ENCODE data around the gene PLSCR3. TPM values are rescaled to one million over a fixed set of nuclear protein-coding genes. Genes with fewer than 3 reads are reported as not detected.

The PLSCR3 gene
- total and polyA plus RNA-seq, 2 experiments from 2014 or later: 30.0 to 34.3 TPM

Other genes starting within 250 kb of the PLSCR3 start
Only the 30 nearest of the 38 such genes appear.
- gene ACADVL, start 174.6 kb downstream of the PLSCR3 start, total RNA-seq (2014; rRNA removed; shearing (Covaris generic)): 108 and 152 TPM in 2 replicates
- 139 and 156 TPM in 2 replicates for gene ACADVL, start 174.6 kb downstream of the PLSCR3 start, polyA plus RNA-seq (2016; fragmentation: Nextera tagmentation; extraction: Ambion mirVana)
- 53.9 and 80.6 TPM in 2 replicates for gene DVL2, start 160.0 kb downstream of the PLSCR3 start, total RNA-seq (2014; rRNA removed; shearing (Covaris generic))
- gene DVL2, start 160.0 kb downstream of the PLSCR3 start, polyA plus RNA-seq (2016; fragmentation: Nextera tagmentation; extraction: Ambion mirVana): 17.6 and 19.7 TPM in 2 replicates
- 33.2 and 51.0 TPM in 2 replicates for gene PHF23, start 155.1 kb downstream of the PLSCR3 start, total RNA-seq (2014; rRNA removed; shearing (Covaris generic))
- gene PHF23, start 155.1 kb downstream of the PLSCR3 start, polyA plus RNA-seq (2016; fragmentation: Nextera tagmentation; extraction: Ambion mirVana): 35.4 and 36.6 TPM in 2 replicates
- 88.8 and 128 TPM in 2 replicates for gene GABARAP, start 152.1 kb downstream of the PLSCR3 start, total RNA-seq (2014; rRNA removed; shearing (Covaris generic))
- 497 and 520 TPM in 2 replicates for gene GABARAP, start 152.1 kb downstream of the PLSCR3 start, polyA plus RNA-seq (2016; fragmentation: Nextera tagmentation; extraction: Ambion mirVana)
- gene CTDNEP1, start 142.8 kb downstream of the PLSCR3 start, total RNA-seq (2014; rRNA removed; shearing (Covaris generic)): 93.4 and 109 TPM in 2 replicates
- 48.1 and 55.2 TPM in 2 replicates for gene CTDNEP1, start 142.8 kb downstream of the PLSCR3 start, polyA plus RNA-seq (2016; fragmentation: Nextera tagmentation; extraction: Ambion mirVana)
- gene ELP5, start 142.3 kb downstream of the PLSCR3 start, total RNA-seq (2014; rRNA removed; shearing (Covaris generic)): 23.2 and 41.4 TPM in 2 replicates
- 38.3 and 40.9 TPM in 2 replicates for gene ELP5, start 142.3 kb downstream of the PLSCR3 start, polyA plus RNA-seq (2016; fragmentation: Nextera tagmentation; extraction: Ambion mirVana)
- gene CLDN7, start 132.0 kb downstream of the PLSCR3 start, total RNA-seq (2014; rRNA removed; shearing (Covaris generic)): 111 and 117 TPM in 2 replicates
- 46.1 and 50.7 TPM in 2 replicates for gene CLDN7, start 132.0 kb downstream of the PLSCR3 start, polyA plus RNA-seq (2016; fragmentation: Nextera tagmentation; extraction: Ambion mirVana)
- 10.2 and 13.6 TPM in 2 replicates for gene SLC2A4, start 112.8 kb downstream of the PLSCR3 start, total RNA-seq (2014; rRNA removed; shearing (Covaris generic))
- 6.3 and 6.9 TPM in 2 replicates for gene SLC2A4, start 112.8 kb downstream of the PLSCR3 start, polyA plus RNA-seq (2016; fragmentation: Nextera tagmentation; extraction: Ambion mirVana)
- gene YBX2, start 99.9 kb downstream of the PLSCR3 start, total RNA-seq (2014; rRNA removed; shearing (Covaris generic)): 20.6 and 36.5 TPM in 2 replicates
- gene YBX2, start 99.9 kb downstream of the PLSCR3 start, polyA plus RNA-seq (2016; fragmentation: Nextera tagmentation; extraction: Ambion mirVana): 22.1 and 22.5 TPM in 2 replicates
- gene EIF5A, start 86.9 kb downstream of the PLSCR3 start, total RNA-seq (2014; rRNA removed; shearing (Covaris generic)): 791 and 833 TPM in 2 replicates
- 1,562 and 1,621 TPM in 2 replicates for gene EIF5A, start 86.9 kb downstream of the PLSCR3 start, polyA plus RNA-seq (2016; fragmentation: Nextera tagmentation; extraction: Ambion mirVana)
- gene GPS2, start 79.2 kb downstream of the PLSCR3 start, total RNA-seq (2014; rRNA removed; shearing (Covaris generic)): 64.8 and 83.4 TPM in 2 replicates
- 117 and 122 TPM in 2 replicates for gene GPS2, start 79.2 kb downstream of the PLSCR3 start, polyA plus RNA-seq (2016; fragmentation: Nextera tagmentation; extraction: Ambion mirVana)
- 36.8 and 42.3 TPM in 2 replicates for gene NEURL4, start 65.2 kb downstream of the PLSCR3 start, total RNA-seq (2014; rRNA removed; shearing (Covaris generic))
- 6.3 and 6.7 TPM in 2 replicates for gene NEURL4, start 65.2 kb downstream of the PLSCR3 start, polyA plus RNA-seq (2016; fragmentation: Nextera tagmentation; extraction: Ambion mirVana)
- gene ACAP1, start 58.0 kb downstream of the PLSCR3 start, total RNA-seq (2014; rRNA removed; shearing (Covaris generic)): 30.7 and 35.8 TPM in 2 replicates
- 40.1 and 43.9 TPM in 2 replicates for gene ACAP1, start 58.0 kb downstream of the PLSCR3 start, polyA plus RNA-seq (2016; fragmentation: Nextera tagmentation; extraction: Ambion mirVana)
- 7.7 and 8.8 TPM in 2 replicates for gene KCTD11, start 42.4 kb downstream of the PLSCR3 start, total RNA-seq (2014; rRNA removed; shearing (Covaris generic))
- 2.2 and 2.3 TPM in 2 replicates for gene KCTD11, start 42.4 kb downstream of the PLSCR3 start, polyA plus RNA-seq (2016; fragmentation: Nextera tagmentation; extraction: Ambion mirVana)
- not detected in 2 replicates for gene TMEM95, start 39.4 kb downstream of the PLSCR3 start, total RNA-seq (2014; rRNA removed; shearing (Covaris generic))
- not detected in 2 replicates for gene TMEM95, start 39.4 kb downstream of the PLSCR3 start, polyA plus RNA-seq (2016; fragmentation: Nextera tagmentation; extraction: Ambion mirVana)
- 8.9 and 15.0 TPM in 2 replicates for gene TNK1, start 13.4 kb downstream of the PLSCR3 start, total RNA-seq (2014; rRNA removed; shearing (Covaris generic))
- 6.1 TPM in 2 replicates for gene TNK1, start 13.4 kb downstream of the PLSCR3 start, polyA plus RNA-seq (2016; fragmentation: Nextera tagmentation; extraction: Ambion mirVana)
- gene TMEM256, start 9.6 kb upstream of the PLSCR3 start, total RNA-seq (2014; rRNA removed; shearing (Covaris generic)): 127 and 138 TPM in 2 replicates
- 197 and 227 TPM in 2 replicates for gene TMEM256, start 9.6 kb upstream of the PLSCR3 start, polyA plus RNA-seq (2016; fragmentation: Nextera tagmentation; extraction: Ambion mirVana)
- 26.8 and 38.7 TPM in 2 replicates for gene NLGN2, start 13.3 kb upstream of the PLSCR3 start, total RNA-seq (2014; rRNA removed; shearing (Covaris generic))
- gene NLGN2, start 13.3 kb upstream of the PLSCR3 start, polyA plus RNA-seq (2016; fragmentation: Nextera tagmentation; extraction: Ambion mirVana): 14.4 TPM in 2 replicates
- gene SPEM1, start 25.8 kb upstream of the PLSCR3 start, total RNA-seq (2014; rRNA removed; shearing (Covaris generic)): not detected in 2 replicates
- not detected in 2 replicates for gene SPEM1, start 25.8 kb upstream of the PLSCR3 start, polyA plus RNA-seq (2016; fragmentation: Nextera tagmentation; extraction: Ambion mirVana)
- not detected in 2 replicates for gene SPEM2, start 31.1 kb upstream of the PLSCR3 start, total RNA-seq (2014; rRNA removed; shearing (Covaris generic))
- not detected in 2 replicates for gene SPEM2, start 31.1 kb upstream of the PLSCR3 start, polyA plus RNA-seq (2016; fragmentation: Nextera tagmentation; extraction: Ambion mirVana)
- gene SPEM3, start 34.3 kb upstream of the PLSCR3 start, total RNA-seq (2014; rRNA removed; shearing (Covaris generic)): not detected in 2 replicates
- gene SPEM3, start 34.3 kb upstream of the PLSCR3 start, polyA plus RNA-seq (2016; fragmentation: Nextera tagmentation; extraction: Ambion mirVana): not detected in 2 replicates
- gene TMEM102, start 40.9 kb upstream of the PLSCR3 start, total RNA-seq (2014; rRNA removed; shearing (Covaris generic)): 15.1 and 23.2 TPM in 2 replicates
- 6.1 and 6.4 TPM in 2 replicates for gene TMEM102, start 40.9 kb upstream of the PLSCR3 start, polyA plus RNA-seq (2016; fragmentation: Nextera tagmentation; extraction: Ambion mirVana)
- gene FGF11, start 45.0 kb upstream of the PLSCR3 start, total RNA-seq (2014; rRNA removed; shearing (Covaris generic)): 16.6 TPM in 2 replicates
- gene FGF11, start 45.0 kb upstream of the PLSCR3 start, polyA plus RNA-seq (2016; fragmentation: Nextera tagmentation; extraction: Ambion mirVana): 11.1 and 13.3 TPM in 2 replicates
- 11.2 and 12.0 TPM in 2 replicates for gene CHRNB1, start 50.5 kb upstream of the PLSCR3 start, total RNA-seq (2014; rRNA removed; shearing (Covaris generic))
- gene CHRNB1, start 50.5 kb upstream of the PLSCR3 start, polyA plus RNA-seq (2016; fragmentation: Nextera tagmentation; extraction: Ambion mirVana): 10.0 and 11.1 TPM in 2 replicates
- gene ZBTB4, start 85.1 kb upstream of the PLSCR3 start, total RNA-seq (2014; rRNA removed; shearing (Covaris generic)): 6.9 and 11.2 TPM in 2 replicates
- gene ZBTB4, start 85.1 kb upstream of the PLSCR3 start, polyA plus RNA-seq (2016; fragmentation: Nextera tagmentation; extraction: Ambion mirVana): 3.6 and 4.2 TPM in 2 replicates
- not detected in 2 replicates for gene SLC35G6, start 86.9 kb upstream of the PLSCR3 start, total RNA-seq (2014; rRNA removed; shearing (Covaris generic))
- 0.16 TPM in 1 of 2 replicates, not detected in the other for gene SLC35G6, start 86.9 kb upstream of the PLSCR3 start, polyA plus RNA-seq (2016; fragmentation: Nextera tagmentation; extraction: Ambion mirVana)
- 136 and 151 TPM in 2 replicates for gene POLR2A, start 89.8 kb upstream of the PLSCR3 start, total RNA-seq (2014; rRNA removed; shearing (Covaris generic))
- gene POLR2A, start 89.8 kb upstream of the PLSCR3 start, polyA plus RNA-seq (2016; fragmentation: Nextera tagmentation; extraction: Ambion mirVana): 56.8 and 58.1 TPM in 2 replicates
- 1.6 and 6.0 TPM in 2 replicates for gene TNFSF12, start 154.5 kb upstream of the PLSCR3 start, total RNA-seq (2014; rRNA removed; shearing (Covaris generic))
- gene TNFSF12, start 154.5 kb upstream of the PLSCR3 start, polyA plus RNA-seq (2016; fragmentation: Nextera tagmentation; extraction: Ambion mirVana): 3.5 and 5.1 TPM in 2 replicates
- gene TNFSF13, start 164.2 kb upstream of the PLSCR3 start, total RNA-seq (2014; rRNA removed; shearing (Covaris generic)): 1.5 TPM in 1 of 2 replicates, not detected in the other
- 1.9 and 2.2 TPM in 2 replicates for gene TNFSF13, start 164.2 kb upstream of the PLSCR3 start, polyA plus RNA-seq (2016; fragmentation: Nextera tagmentation; extraction: Ambion mirVana)
- 125 and 138 TPM in 2 replicates for gene SENP3, start 167.4 kb upstream of the PLSCR3 start, total RNA-seq (2014; rRNA removed; shearing (Covaris generic))
- 5.5 and 6.5 TPM in 2 replicates for gene SENP3, start 167.4 kb upstream of the PLSCR3 start, polyA plus RNA-seq (2016; fragmentation: Nextera tagmentation; extraction: Ambion mirVana)

Measured in GM23338 (cell line).